NCI-H187 treated with DMSO at 0.1 percent for 48 hours (cell line): ENCODE measurements around the gene ARL4D.

Experiments used
- DNase-seq: peaks from one replicate; lab custom pipeline; 2025; lab: John Stamatoyannopoulos, UW

The ARL4D gene

DNA sequence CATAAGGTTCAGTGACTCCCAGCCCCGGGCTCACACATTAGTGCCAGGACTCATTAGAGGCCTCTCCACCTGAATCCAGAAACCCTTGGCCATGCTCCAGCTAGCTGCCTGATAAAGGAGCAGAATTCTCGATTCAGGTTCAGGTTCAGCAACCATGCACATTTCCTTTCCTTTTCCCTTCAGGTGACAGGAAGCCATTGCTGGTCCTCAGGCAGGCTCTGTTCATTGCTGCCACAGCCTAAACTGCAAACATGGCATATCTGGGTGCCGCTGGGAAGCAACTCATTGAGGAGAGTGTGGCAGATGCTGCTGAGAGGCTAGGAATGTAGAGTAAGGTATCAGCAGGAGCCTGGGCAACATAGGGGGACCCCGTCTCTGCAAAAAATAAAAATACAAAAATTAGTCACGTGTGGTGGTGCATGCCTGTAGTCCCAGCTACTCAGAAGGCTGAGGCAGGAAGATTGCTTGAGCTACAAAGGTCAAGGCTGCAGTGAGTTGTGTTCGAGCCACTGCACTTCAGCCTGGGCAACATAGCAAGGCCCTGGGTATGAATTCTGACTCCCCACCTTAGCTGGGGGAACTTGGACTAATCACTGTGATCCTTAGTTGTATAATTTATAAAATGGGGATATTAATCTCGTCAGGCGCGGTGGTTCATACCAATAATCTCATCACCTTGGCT lies 28.7 kb downstream of the ARL4D start:
- DNase-seq: no peak

DNA sequence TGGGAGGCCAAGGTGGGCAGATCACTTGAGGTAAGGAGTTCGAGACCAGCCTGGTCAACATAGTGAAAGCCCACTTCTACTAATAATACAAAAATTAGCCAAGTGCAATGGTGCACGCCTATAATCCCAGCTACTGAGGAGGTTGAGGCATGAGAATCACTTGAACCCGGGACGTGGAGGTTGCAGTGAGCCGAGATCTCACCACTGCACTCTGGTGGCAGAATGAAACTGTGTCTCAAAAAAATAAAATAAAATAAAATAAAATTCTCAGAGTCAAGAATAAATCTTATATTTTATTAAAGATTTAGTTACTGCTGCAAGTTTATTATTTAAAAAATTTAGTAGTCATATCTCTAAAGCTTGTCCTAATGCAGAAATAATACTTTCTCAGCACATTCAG lies 29.7 kb downstream of the ARL4D start:
- no peak for DNase-seq

DNA sequence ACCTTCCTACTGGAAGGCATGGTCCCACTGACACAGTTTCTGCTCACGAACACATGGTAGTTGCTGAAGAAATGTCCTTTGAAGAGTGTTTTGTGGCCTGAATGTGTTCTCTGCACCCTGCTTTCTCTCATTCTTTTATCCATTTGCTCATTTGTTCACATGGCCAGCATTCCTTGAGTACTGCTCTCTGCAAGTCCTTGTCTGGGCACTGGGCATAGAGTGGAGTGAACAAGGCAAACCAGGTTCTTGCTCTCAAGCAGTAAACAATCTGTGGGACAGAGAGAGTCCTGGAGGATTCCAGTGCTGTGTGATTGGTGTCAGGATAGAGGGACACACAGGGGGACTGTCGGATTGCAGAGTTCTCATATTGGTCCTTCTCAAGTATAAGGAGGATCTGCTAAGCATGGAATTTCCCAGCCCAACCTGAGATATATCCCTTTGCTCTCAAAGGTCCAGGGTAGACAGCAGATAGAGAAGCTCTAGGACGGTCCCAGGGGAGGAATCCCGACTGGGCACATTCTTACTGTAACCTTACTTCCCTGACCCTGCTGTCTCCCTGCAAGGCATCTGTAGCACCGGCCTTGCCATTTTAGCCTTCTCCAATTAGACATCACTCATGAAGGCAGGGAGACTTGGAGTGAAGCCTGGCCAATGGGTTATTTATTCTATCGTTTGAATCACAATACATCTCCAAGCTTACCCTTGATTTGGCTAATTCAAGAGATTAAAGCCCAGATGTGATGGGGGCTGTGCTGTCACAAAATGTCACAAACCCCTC lies 32.3 kb downstream of the ARL4D start:
- DNase-seq: no peak

DNA sequence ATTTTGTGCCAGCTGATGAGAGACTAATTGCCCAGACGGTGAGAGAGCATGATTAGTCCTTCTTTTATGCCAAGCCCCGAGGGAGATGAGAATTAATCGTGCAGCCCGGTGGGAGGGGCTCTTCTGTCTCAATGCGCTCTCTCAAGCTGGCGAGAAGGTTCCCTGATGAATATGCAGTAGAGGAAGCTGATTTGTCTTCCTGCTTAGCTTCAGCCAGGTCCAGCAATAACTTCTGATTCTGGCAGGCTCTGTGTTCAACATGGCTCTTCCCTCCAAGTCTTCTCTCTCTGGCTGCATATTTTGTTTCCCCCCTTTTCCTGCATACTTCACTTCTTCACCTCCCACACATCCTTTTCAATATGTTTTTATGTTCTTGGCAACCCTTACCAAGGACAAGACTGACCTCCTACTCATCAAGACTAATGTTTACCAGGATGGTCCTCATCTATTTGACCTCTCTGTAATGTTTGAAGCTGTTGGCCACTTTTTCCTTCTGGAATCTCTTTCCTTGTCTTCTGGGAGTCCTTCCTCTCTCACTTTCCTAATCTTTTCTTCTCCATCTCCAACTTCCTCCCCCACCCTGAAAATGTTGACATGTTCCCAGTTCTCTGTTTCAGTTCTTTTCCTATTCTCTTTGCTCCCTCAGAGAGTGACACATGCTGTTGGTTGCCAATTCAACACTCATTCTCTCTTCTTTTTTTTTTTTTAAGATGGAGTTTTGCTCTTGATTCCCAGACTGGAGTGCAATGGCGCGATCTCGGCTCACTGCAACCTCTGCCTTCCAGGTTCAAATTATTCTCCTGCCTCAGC lies 33.1 kb downstream of the ARL4D start:
- no peak for DNase-seq

DNA sequence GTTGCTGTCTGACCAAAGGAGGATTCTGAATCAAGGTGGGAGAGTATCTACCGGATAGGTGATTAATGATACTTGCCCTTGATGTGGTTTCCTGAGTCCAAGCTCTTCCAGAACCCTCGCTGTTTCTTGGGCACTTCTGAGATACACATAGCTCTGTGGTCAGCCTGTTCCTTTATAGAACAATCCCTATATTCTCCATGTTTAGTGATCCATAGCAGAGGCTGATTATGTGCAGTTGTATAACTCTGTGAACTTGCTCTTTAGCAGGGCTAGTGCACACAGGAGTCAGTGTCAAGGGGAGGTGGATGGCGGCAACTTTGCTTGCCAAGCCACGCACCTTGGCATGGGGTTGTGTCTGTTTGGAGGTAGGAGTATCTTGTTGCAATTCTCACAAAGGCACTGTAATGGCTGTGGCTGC lies 36.1 kb downstream of the ARL4D start:
- no peak for DNase-seq

DNA sequence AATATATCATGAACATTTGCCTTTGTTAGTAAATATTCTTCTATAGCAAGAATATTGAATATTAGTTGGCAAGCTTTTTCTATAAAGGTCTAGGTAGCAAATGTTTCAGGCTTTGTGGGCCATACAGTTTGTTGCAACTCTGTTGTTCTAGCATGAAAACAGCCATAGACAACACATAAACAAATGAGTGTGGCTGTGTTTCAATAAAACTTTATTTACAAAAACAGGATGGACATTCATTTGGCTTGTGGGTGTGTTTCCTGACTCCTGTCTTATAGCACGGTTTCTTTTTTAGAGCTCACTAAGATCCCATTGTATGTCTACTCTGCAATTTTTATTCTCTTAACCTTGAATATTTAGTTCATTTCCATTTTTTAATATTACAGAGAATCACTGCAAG lies 39.0 kb downstream of the ARL4D start:
- no peak for DNase-seq

DNA sequence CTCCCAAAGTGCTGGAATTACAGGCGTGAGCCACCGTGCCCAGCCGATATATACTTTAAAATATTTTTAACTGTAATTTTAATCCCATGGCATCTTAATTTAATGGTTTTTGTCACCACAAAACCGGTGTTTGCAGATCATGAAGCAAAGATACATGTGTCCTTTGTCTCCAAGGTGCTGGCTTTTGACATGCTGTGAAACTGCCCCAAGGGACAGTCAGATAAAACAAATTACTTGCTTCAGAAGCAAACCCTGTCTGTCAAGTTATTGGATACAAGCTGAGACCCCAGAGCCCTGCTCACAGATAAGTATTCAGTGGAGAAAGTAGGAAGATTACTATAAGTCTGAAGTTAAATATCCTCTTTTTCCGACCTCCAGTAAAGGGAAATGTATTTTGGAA lies 39.8 kb downstream of the ARL4D start:
- no peak for DNase-seq

DNA sequence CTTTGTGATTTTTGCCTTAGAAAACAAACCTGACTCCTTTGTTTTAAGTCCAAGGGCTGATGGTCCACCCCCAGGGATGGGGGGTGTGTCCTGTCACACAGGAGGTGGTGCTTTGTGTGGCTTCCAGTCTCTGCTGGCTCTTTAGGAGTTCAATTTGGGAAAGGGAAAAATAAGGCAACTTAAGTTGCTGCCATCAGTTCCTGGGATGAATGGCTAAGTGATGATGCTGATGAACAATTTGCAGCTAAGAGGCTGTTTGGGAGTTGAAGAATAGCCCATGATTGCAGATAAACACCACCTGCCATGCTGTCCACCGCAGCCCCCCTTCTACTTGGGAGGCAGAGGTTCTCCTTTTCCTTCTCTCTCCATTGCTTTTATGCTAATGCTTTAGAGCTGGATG lies 40.2 kb downstream of the ARL4D start:
- DNase-seq: no peak

DNA sequence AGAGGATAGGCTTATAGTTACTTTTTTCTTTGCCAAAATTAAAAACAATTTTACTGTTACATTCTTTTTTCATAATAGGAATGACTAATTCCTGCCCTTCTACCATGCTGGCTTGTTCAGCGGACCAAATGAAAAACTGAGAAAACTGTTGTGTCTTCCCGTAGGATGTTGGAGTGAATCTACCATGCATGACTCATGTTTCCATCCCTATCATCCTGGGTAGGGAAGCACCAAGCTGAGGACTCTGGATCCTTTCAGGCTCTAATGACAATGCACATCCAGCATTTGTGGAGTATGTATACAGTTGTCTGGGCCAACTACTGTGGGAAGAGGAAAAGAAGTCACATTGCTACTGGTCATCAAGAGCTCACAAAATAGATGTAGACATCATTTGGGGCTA lies 43.9 kb downstream of the ARL4D start:
- DNase-seq: no peak

DNA sequence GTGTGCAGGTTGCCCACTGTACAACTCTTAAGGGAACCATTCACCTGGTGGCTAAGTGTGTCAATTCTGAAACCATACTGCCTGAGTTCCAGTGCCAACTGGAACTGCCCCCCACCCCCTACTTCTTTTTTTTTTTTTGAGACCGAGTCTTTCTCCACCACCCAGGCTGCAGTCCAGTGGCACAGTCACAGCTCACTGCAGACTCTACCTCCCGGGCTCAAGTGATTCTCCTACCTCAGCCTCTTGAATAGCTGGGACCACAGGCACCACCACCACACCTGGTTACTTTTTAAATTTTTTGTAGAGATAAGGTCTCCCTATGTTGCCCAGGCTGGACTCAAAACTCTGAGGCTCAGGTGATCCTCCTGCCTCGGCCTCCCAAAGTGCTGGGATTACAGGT lies 44.6 kb downstream of the ARL4D start:
- DNase-seq: no peak

DNA sequence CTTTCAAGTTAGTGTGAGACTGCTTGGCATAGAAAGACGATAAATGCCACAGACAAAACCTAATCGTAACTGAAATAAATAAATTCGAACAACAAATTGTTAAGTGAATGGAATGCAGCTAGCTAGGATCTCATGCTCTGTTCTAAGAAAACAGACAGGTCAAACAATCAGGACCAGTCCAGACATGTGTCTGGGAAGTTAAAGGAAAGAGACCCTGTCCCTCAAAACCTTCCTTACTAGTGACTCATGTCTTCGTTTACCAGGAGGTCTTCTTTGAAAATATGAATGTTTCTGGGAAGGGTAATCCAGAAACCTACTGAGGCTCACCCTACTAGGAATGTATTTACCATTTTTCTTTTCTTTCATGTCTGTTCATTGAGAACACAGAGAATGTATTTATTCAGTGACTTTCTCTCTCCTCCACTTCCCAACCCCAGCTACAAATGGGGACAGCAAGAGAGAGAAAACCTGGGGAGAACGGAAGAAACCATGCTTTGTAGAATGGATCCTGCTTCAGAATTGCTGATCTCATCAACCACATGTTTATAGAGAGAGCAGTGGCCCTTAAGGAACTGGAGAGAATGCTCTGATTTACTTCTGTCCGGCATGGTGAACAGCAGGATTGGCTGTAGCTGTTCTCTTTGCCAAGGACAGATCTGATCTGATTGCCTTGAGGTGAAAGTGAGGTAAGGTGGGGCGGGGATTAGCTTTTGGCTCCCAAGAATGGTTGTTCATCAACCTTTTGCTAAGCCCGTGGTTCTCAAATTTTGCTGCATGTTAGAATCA lies 45.6 kb downstream of the ARL4D start:
- DNase-seq: no peak

DNA sequence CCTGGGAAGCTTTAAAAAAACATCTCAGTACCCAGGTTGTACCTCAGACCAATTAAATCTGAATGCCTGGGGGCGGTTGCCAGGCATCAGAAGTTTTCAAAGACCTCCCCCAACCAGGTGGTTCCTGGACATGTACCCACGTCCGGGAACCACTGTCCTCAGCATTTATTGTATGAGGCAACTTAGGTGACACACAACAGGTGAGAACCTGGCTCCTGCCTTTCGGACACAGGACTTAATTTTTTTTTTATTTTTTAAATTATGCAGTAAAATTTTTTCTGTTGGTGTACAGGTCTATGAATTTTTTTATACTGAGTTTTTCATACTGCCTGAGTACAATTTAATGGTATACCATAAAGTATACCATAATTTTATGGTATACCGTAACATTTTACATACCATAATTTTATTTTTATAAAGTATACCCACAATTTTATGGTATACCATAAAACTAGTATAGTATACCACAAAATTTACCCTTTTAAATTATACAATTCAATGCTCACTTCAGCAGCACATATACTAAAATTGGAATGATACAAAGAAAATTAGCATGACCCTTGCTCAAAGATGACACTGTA lies 46.3 kb downstream of the ARL4D start:
- no peak for DNase-seq

DNA sequence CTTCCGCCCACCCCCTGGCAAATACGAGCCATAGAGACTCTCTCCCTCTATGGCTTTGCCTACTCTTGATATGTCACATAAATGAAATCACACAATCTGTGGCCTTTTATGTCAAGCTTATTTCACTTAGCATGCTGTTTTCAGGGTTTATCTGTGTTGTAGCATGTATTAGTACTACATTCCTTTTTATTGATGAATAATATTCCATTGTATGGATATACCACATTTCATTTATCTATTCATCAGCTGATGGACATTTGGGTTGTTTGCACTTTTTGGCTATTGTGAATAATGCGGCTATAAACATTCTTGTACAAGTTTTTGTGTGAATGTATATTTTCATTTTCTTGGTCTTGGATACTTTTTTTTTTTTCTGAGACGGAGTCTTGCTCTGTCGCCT lies 48.0 kb downstream of the ARL4D start:
- no peak for DNase-seq

DNA sequence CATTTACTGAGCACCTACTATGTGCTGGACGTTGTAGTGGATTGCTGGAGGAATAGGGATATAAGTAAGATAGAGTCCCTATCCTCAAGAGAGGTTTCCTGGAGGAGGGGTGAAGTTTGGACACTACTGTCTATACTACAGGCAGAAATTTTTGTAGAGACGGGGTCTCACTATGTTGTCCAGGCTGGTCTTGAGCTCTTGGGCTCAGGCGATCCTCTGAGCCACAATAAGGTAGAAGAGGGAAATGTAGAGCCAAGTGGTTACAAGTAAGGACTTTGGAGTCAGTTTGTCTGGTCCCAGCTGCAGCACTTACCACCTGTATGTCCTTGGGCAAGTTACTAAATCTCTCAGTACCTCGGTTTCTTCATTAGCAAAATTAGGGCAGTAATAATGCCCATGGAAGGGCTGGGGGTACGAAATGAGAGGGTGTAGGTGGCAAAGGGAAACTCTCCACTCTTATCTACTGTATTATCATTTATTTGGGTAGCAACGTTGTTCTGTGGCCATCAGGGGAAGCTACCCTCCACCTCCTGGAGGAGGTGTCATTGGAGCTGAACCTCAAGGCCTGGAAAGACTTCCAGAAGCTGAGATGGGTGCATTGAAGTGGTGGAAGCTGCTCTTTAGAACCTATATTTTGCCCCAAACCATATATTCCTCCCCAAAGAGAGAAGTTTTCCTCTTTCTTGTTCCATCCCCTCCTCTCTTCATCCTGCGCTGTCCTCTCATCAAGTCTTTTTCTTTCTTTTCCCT lies 50.1 kb downstream of the ARL4D start:
- DNase-seq: no peak

DNA sequence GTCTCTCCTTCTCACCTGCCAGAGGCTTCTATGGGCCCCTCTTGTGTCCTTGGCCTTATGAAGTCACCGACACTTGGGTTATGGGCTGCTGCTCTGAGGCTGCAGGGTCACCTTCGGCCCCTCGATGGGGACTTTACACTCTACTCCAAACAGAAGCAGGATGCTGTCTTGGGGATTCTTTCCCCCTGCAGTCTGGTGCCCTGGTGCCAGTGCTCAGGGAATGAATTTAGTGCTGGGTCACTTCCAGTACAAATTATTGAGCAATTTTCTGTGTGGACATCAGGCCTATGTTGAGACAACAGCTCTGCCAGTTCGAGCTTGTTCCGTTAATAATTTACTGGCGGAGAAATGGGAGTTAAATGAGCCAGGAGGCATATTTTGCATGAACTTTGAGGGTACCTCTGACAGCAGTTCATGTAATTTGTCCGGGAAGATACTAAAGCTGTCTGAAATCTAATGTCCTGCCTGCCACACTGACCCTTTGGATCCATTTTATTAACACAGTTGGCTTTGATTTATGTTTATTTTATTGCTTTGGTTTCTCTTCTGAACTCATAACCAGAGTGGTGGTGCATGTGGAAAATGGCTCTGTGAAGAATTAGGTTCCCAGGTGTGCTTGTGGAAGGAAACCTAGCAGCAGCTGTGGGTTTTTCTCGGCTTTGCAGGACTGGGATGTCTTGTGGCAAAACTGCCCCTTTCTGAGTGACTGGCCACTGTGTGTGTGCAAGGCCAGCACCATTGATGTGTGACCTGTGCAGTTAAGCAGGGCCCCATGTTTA lies 50.9 kb downstream of the ARL4D start:
- DNase-seq: no peak
